Cerebellar nuclear complex (tissue), 1 donor: ENCODE measurements around the gene PDPN.

Experiments used
- DNase-seq, 2 experiments: peaks; one replicate each; lab custom pipeline; 2025; lab: John Stamatoyannopoulos, UW

The PDPN gene

DNA sequence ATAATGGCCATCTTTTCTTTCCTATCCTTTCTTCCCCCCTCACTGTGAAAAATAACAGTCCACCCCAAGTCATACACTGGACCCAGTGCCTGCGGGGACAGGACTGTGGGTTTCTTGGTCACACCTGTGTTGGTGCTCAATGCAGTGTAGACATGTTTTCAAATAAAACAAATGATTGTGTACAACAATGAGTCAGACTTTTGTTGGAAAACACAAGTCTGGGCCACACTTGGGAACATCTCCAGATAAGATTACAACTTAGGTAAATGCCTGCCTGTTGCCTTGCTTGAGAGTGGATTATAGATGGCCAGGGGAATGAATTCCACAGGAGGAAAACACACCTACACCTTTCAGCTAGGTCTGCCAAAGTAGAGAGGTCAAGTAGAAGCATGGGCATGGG lies 34.1 kb downstream of the PDPN start:
- DNase-seq, result no peak

DNA sequence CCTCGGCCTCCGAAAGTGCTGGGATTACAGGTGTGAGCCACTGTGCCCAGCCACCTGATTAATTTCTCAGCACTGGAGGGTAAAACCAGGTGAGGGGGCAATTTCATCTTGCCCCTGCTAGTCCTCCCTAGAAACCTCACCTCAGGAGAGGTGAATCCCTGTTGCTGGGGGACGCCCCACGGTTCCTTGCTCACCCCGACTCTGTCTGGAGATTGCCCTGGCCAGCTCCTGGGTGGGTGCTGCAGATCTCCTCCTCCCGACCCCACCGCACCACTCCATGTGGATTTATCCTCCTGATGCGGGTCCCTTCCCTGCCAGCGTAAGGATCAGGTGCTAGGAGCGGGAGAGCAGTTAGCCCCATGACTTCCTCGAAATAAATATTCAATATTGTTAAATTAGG lies 34.9 kb downstream of the PDPN start:
- DNase-seq, result no peak

DNA sequence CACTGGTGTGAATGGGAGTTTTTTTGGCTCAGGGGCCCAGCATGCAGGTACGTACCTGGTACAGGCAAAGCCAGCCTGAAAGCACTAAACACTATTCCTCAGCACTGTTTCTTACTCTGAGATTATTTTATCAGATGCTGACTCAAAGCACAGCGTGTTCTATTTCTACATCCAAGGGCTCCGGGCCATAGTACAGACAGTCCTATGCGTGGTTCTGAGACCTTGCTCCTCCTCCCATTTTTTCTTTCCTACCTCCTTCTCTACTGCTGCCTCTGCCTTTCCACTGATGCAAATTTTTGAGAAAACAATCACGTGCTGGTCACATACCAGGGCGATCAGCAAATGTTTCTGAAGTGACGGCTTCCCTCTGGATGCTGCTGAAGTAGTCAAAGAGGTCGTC lies 36.3 kb downstream of the PDPN start:
- no peak for DNase-seq

DNA sequence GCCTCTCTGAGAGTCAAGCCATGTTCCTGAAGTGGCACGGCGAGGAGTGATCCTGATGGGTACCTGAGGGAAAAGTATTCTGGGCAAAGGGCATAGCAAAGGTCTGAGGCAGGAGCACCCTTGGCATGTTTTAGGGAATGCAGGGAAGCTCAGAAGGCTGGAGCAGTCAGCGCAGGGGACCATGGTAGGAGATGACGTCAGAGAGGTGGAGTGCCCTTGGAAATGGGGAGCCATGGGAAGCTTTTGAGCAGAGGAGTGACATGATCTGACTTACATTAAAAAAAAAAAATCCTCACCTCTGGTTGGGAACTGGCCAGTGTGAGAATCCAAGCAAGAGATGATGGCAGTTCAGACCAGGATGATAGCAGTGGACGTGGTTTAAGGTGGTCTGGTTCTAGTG lies 37.2 kb downstream of the PDPN start:
- no peak for DNase-seq

- DNase-seq, result no peak
Observed at GRCh38 chr1:13622446-13622845, 38.8 kb downstream of the PDPN start.

- DNase-seq, result no peak
Observed at GRCh38 chr1:13623021-13623637, 39.5 kb downstream of the PDPN start.

DNA sequence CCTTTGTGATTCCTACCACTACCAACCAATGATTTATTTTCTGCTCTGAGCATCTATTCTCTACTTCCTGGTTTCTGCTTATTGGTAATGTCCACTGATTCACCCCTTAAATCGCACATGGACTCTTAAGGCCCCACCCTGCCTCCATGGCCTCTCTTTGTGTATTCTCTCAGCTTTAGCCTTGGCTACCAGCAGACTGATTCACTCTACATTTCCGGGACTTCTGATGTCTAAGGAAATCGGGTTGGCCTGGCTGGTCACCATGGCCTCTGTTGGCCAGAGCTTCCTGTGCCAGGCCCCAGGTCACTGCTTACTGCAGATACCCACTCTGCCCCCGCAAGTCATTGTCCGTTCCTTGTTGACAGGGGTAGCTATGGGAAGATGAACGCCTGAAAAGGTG lies 40.9 kb downstream of the PDPN start:
- DNase-seq, result no peak

GRCh38 chr1:13627127-13627526 lies 43.5 kb downstream of the PDPN start:
- DNase-seq, result no peak

DNA sequence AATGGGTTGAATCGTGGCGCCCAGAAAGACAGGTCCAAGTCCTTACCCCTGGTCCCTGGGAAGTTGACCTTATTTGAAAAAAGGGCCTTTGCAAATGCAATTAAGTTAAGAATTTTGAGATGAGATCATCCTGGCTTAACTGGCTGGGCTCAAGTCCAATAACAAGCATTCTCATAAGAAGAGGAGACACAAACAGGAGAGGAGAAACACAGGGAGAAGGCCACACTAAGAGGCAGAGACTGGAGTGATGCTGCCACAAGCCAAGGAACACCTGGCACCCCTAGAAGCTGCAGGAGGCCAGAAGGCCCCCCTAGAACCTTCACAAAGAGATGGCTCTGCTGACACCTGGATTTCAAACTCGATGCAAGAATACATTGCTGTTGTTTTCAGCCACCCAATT lies 44.6 kb downstream of the PDPN start:
- DNase-seq, result no peak

DNA sequence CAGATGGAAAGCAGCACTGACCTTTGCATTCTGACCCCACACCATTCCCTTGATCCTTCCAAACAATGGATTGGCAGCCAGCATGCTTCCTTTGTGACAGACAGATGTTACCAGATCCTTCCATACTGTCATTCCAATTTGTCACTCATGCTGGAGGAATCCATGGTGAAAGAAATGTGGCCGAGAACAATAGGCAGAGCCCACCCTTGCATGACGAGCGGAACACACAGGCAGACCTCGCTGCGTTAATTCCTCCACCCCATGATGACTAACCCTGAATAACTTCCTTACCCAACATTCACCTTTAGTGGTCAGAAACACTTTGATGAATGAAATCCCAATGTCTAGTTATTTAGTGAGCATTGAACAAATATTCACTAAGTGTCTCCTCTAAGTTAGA lies 45.1 kb downstream of the PDPN start:
- no peak for DNase-seq

GRCh38 chr1:13642306-13643004 lies 58.8 kb downstream of the PDPN start:
- DNase-seq, result peak; percentile 43 to 83

- DNase-seq, result no peak
Observed at GRCh38 chr1:13643017-13643416, 59.4 kb downstream of the PDPN start.

GRCh38 chr1:13646521-13646920 lies 62.9 kb downstream of the PDPN start:
- no peak for DNase-seq

DNA sequence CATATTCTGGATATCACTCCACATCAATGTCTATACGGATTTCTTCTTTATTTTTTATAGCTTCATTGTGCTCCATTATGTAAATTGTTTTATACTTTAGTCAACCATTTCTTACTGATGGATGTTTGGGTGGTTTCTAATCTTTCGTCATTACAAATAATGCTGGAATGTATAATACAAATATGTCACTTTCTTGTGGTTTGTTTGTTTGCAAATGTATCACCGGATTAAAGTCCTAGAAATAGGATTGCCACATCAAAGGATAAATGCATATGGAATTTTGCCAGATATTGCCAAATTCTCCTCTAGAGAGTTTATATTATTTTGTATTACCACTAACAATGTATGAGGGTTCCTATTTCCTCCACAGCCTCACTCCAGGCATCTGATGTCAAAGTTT lies 67.6 kb downstream of the PDPN start:
- no peak for DNase-seq

DNA sequence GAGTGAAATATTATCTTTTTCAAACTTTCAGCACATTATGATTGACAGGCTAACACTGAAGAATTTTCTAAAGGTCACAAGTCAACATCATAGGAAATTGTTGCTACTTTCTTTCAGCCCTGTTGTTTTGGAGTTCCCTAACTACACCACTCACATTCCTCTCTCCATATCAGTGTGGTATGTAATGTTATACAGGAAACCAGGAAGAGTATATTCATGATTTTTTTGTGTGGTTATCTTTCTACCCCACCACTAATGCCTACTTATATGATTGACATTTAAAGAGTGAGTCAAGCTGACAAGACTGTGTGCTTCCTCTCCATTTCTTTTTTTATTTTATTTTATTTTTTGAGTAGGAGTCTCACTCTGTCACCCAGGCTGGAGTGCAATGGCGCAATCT lies 68.6 kb downstream of the PDPN start:
- no peak for DNase-seq

- DNase-seq, result no peak
Observed at GRCh38 chr1:13661539-13661938, 77.9 kb downstream of the PDPN start.

DNA sequence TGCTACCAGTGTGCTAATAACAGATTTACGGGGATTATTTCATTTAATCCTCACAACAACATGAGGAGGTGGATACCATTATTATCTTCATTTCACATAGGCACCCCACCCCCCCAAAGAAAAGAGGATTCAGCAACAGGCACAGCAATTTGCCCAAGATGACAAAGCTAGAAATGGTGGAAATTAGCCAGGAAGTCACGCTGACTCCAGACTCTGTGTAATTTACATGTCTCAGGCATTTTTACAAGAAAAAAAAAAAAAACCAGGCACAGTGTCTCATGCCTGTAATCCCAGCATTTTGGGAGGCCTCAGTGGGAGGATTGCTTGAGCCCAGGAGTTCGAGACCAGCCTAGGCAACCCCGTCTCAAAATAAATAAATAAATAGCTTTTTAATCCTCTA lies 78.9 kb downstream of the PDPN start:
- DNase-seq, result no peak

DNA sequence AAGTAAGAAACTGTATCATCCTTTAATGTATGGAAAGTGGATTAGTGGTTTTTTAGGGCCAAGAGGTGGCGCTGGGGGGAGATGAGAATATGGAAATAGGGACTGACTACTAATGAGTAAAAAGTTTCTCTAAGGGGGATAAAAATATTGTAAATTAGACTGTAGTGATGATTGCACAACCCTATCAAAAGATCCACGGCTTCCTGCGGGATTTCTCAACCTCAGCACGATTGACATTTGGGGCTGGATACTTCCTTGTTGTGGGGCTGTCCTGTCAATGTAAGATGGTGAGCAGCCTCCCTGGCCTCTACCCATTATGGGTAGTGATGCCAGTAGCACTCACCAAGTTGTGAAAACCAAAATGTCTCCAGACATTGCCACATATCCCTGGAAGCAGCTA lies 80.3 kb downstream of the PDPN start:
- no peak for DNase-seq

GRCh38 chr1:13664451-13664850 lies 80.8 kb downstream of the PDPN start:
- no peak for DNase-seq

- DNase-seq, result no peak
Observed at GRCh38 chr1:13666317-13666716, 82.7 kb downstream of the PDPN start.
